ENCODE data around the gene GIT1.

DNA sequence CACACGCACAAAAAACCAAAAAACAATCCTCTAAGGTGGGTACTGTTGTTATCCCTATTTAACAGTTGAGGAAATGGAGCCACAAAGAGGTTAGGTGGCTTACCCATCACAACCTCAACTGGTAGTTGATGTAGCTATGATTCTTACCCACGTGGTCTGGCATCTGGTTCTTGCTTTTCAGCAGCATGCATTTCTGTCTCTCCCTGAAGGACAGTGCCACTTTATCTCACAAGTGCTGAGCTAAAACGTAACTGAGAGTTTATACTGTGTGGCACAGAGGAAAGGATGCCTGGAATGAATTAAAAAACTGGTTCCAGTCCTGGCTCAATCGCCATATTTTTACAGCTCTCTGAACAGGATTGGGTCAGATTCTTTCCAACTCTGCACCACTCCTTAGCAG, 35.1 kb upstream of the GIT1 start:
- TF ChIP-seq POLR2AphosphoS5 (IDR thresholded peaks at IDR 0.05; ENCODE audit: control insufficient read depth, insufficient read depth, low read depth, low read length), result no peak
- TF ChIP-seq, protein P1, sequence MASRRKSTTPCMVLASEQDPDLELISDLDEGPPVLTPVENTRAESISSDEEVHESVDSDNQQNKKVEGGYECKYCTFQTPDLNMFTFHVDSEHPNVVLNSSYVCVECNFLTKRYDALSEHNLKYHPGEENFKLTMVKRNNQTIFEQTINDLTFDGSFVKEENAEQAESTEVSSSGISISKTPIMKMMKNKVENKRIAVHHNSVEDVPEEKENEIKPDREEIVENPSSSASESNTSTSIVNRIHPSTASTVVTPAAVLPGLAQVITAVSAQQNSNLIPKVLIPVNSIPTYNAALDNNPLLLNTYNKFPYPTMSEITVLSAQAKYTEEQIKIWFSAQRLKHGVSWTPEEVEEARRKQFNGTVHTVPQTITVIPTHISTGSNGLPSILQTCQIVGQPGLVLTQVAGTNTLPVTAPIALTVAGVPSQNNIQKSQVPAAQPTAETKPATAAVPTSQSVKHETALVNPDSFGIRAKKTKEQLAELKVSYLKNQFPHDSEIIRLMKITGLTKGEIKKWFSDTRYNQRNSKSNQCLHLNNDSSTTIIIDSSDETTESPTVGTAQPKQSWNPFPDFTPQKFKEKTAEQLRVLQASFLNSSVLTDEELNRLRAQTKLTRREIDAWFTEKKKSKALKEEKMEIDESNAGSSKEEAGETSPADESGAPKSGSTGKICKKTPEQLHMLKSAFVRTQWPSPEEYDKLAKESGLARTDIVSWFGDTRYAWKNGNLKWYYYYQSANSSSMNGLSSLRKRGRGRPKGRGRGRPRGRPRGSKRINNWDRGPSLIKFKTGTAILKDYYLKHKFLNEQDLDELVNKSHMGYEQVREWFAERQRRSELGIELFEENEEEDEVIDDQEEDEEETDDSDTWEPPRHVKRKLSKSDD (conservative IDR thresholded peaks at IDR 0.05; ENCODE audit: low read length), result no peak
- TF ChIP-seq, protein P2, sequence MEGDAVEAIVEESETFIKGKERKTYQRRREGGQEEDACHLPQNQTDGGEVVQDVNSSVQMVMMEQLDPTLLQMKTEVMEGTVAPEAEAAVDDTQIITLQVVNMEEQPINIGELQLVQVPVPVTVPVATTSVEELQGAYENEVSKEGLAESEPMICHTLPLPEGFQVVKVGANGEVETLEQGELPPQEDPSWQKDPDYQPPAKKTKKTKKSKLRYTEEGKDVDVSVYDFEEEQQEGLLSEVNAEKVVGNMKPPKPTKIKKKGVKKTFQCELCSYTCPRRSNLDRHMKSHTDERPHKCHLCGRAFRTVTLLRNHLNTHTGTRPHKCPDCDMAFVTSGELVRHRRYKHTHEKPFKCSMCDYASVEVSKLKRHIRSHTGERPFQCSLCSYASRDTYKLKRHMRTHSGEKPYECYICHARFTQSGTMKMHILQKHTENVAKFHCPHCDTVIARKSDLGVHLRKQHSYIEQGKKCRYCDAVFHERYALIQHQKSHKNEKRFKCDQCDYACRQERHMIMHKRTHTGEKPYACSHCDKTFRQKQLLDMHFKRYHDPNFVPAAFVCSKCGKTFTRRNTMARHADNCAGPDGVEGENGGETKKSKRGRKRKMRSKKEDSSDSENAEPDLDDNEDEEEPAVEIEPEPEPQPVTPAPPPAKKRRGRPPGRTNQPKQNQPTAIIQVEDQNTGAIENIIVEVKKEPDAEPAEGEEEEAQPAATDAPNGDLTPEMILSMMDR (IDR thresholded peaks at IDR 0.05 in 2 of 3, conservative IDR thresholded peaks at IDR 0.05 in 1 of 3; ENCODE audit: insufficient read depth in 2 of 3, low read depth in 1 of 3, low read length in 3 of 3), result no peak

All from K562 (cell line).